GM21526 (cell line): ENCODE measurements around the gene EVC2.

Experiments used
- ATAC-seq: cut with Tn5 transposase; IDR thresholded peaks from one replicate; pipeline ENCODE4 v1.9.1; 2021; ENCODE audit warnings: moderate library complexity; ENCODE audit not compliant: unreplicated experiment, low FRiP score

The EVC2 gene

DNA sequence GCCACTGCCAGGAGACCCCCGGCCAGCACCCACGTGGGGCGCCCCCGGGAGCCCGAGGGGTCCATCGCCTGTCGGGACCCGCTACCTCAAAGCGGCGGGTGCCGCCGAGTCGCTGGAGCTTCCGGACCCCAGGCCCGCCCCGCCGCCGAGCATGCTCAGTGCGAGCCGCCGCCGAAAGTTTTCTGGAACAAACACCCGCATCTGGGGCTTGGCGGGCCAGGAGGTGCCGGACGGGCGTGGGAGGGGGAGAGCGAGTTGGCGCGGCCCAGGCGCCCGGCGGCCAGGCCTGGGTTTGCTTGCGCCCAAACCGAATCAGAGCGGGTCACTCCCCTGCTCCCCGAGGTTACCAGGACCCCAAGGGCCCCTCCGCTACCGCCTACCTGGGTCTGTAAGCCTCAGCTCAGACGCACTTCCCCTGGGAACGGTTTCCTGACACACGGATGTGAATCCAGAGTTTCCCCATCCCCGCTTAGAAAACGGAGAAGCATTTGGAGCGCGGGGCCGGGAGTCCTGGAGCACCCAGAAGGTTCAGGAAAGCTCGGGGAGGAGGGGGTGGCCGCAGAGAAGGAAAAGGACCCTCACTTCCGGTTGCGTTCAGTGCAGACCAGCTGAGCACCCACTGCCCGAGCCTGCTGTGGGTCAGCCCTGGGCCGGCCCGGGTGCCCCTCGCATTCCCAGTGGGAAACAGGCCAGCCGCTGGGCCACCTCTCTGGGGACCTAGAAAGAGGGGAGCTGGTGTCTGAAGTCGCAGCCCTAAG lies at the start of gene EVC2:
Gene EVC2 (minus strand): TSS at position 111 of the 758 bp plus-strand sequence. CDS start 46 bp downstream, at position 65.
- no peak for ATAC-seq

DNA sequence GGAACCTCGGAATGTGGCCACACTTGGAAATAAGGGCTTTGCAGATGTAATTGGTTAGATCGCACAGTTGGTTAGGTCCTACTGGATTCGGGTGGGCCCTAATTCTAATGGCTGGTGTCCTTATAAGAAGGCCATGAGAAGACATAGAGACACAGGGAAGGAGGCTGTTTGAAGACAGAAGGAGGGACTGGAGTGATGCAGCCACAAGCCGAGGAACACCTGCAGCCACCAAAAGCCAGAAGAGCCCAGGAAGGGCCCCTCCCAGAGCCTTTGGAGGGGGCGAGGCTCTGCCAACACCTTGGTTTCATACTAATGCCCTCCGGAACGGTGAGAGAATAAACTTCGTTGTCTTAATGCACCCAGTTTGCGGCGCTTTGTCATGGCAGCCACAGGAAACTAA lies 49.6 kb upstream of the EVC2 start:
- ATAC-seq: no peak

DNA sequence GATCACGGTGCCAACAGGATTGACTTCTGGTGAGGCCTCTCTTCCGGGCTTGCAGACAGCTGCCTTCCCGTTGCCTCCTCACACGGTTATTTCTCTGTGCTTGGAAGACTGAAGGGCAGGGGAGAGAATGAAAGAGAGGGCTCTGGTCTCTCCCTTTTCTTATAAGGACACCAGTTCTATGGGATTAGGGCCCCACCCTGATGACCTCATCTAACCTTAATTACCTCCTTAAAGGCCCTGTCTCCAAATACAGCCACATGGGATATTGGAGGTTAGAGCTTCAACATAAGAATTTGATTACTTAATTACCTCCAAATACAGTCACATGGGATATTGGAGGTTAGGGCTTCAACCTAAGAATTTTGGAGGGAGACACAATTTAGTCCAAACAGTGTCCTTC lies 49.2 kb upstream of the EVC2 start:
- ATAC-seq: no peak

- no peak for ATAC-seq
Measured at GRCh38 chr4:5757091-5757490, 48.7 kb upstream of the EVC2 start.

GRCh38 chr4:5756271-5756670 lies 47.9 kb upstream of the EVC2 start:
- ATAC-seq: no peak

- ATAC-seq: no peak
Measured at GRCh38 chr4:5755679-5756078, 47.3 kb upstream of the EVC2 start.

DNA sequence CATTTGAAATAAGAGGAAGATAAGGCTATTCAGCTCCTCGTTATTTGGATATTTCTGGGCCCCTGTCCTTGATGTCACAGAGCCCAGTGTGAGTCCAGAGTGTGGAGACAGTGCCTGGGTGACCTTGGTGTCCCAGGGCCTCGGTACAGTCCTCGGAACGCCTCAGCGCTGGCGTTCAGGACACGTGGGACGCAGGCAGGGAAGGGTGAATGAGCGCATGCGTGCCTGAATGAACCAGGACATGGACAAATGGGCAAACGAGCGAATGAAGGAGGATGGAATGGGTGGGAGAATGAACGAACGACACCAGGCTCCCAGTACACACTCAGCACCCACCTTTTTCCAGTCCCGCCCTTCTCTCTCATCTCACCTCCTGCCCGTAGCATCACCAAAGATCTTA lies 46.8 kb upstream of the EVC2 start:
- no peak for ATAC-seq

GRCh38 chr4:5754529-5754881 lies 46.1 kb upstream of the EVC2 start:
- ATAC-seq: no peak

DNA sequence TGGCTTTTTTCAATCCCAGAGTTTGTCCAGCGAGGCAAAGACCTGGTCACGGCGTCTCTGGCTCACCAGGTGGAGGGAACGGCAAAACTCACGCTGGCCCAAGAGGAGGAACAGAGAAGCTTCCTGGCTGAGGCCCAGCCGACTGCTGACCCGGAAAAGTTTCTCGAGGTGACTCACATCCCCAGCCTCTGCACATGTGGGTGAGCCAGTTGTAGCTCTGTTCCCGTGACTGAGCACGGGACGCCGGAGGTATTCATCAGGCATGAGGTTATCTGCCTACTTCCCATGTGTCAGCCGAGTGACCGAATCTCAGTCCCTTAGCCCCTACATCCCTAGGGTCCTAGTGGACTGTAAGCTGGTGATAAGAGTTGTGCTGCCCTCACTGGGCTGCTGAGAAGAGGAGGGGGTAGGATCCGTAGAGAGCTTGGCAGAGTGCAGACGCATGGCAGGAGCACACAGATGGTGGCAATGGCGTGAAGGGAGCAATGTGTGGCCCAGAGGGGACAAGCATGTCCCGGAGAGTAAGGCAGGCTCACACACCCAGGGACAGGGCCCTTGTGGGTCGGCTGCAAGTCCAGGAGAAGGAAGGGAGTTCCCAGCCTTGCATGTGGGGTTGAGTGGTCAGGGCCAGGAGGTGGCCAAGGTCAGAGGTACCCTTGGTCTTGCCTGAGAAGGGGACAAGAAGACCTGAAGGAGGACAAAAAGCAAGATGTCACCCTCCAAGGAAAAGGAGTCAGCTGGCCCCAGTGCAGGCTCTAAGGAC lies 45.6 kb upstream of the EVC2 start:
- no peak for ATAC-seq

GRCh38 chr4:5753366-5753765 lies 45.0 kb upstream of the EVC2 start:
- no peak for ATAC-seq

DNA sequence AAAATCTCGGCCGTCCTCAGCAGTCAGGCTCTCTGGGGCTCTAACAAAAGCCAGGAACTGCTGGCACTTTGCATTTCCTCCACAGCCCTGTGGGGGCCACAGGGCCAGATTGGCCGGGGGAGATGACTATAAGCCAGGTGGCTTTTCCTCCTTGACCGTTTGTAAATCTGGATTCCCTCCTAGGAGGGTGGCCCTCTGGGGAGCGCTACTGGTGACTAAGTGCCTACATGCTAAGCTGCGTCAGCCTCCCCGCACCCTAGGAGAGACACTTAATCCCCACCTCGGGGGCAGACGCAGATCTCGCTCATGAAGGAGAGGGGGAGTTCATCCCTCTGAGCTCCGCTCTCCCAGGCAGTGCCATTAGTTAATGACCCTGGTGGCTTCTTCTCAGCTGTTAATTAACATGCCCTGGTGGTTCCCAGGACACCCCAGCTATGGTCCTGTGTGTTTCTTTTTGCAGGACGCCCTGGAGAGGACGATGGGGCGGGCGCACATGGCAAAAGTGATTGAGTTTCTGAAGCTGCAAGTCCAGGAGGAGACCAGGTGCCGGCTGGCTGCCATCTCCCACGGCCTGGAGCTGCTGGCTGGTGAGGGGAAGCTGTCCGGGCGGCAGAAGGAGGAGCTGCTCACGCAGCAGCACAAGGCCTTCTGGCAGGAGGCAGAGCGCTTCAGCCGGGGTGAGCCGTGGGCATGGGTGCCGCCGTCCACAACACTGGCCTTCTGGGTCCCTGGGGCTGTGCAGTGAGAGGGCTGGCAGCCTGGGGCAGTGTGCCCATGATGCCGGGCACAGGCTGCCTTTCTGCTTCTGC lies 44.2 kb upstream of the EVC2 start:
- ATAC-seq: no peak

- ATAC-seq: no peak
Measured at GRCh38 chr4:5751666-5752375, 43.5 kb upstream of the EVC2 start.

DNA sequence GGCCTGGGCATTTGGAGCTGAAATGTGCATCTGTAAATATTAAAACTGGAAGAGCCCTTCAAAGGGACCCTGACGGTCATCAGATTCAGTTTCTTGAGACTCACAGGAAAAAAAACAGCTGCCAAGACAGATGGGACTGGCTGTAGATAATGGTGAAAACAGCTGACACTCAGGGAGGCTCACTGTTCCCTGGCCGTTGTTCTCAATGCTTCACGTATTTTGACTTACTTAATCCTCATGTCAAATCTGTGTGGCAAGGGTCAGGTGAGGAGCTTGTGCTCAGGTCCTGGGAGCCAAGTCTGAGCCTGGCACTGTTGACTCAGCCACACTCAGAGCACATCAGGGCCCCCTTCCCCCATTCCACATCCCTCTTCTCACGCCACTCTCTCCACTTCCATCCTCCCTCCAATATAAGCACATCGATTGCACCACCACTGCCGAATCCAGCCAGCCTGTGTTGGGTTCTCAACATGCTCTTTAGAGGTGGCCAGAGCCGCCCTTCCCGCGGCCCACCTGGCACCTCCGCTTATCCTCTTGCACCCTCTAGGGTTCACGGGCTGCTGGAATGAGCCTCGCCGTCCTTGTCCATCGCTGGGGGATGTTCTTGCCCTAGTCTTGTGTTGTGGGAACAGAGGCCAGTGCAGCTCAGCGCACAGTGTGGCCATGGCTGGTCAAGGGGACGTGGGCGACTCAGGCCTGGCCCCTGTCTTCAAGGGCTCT lies 42.7 kb upstream of the EVC2 start:
- no peak for ATAC-seq

- ATAC-seq: no peak
Measured at GRCh38 chr4:5750052-5750945, 41.9 kb upstream of the EVC2 start.

DNA sequence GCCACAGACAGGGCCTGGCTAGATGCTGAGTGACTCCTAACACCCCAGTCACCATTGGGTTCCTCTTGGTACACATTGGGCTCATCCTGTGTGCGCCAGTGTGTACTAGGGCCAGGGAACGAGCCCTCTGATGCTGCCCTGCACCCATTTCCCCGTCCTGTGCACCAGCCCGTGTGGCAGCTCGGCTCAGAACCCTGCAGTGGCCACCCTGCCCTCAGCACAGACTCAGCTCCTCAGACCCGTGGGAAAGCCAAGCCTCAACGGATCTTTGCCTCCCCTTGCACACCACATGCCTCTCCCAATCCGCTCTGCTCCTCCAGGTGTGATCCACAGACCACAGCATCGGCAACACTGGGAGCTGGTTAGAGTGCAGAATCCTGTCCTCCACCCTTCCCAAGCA lies 41.2 kb upstream of the EVC2 start:
- no peak for ATAC-seq

DNA sequence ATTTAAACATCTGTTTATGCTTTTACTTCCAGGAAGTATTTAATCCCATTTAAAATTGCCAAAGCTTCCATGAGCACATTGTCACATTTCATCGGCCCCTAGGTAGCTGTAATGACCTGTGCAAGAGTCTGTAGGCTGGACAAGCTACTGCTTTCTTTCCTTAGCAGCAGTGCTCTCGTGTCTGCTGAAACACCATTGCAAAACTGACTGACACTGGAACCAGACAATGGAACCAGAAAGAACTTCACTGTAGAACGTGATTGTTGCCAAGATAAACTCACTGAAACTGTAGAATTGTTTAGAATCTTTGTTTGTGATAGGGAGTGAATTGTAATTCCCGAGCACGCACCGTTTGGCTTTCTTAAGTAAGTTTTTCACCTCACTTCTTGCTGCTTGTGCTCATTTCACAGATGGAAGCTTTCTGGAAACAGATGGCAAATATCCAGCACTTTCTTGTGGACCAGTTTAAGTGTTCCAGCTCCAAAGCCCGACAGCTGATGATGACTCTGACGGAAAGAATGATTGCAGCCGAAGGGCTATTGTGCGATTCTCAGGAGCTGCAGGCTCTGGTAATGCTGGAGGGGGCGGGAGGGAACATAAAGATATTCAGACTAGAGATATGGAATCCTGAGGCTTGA lies 39.5 kb upstream of the EVC2 start:
- no peak for ATAC-seq

DNA sequence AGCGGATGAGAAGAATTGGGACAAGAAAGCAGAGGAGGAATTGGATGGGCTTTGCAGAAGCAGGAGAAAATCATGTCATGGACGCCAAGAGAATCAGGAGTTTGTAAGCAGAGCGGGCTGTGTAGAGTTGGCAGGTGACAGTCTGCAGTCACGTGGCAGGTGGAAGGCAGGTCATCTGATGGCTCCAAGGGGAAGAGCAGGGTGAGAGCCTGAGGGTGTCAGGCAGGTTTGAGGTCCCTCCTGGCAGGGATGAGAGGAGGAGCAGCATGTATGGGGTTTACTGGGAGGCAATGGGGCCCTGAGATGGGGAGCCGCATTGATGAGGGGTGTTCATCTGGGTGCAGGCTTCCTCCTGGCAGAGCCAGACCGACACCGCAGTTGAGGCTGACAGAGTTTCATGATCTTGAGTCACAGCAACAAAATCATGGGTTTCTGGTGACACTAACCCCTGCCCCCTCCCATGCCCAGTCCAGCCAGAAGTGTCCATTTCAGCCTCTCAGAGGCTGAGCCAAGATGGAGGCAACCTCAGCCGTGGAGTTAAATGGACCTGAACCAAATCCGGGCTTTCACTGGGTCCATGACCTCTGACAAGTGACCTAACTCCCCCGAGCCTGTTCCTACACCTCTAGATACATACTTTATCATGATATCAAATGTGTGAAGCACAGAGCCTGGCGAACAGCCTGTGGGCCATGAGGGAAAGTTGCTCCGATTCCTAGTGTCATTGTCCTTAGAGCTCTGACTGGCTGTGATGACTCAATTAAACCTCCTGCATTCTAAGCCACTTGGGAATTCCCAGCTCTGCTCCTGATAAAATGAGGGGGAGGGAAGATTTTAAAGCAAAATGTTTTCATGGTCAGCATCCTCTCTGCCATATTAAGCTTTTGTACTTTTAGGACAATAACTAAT lies 38.7 kb upstream of the EVC2 start:
- no peak for ATAC-seq

DNA sequence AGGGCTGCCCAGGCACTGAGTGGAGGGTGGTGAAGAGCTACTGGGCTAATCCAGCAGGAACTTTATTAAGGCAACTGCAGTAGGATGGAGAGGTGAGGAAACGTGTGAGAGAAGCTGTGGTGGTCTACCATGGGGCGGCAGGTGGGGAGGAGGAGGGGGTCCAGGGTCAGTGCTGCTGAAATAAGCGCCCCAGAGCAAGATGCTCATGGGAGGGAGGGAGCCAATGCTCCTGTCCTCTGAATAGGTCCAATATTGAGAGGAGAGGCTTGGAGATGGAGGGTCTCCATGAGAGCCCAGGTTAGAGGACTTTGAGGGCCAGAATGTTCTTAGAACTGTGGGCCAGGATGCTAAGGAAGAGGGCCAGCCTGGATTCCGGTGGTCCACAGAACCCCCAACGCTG lies 37.9 kb upstream of the EVC2 start:
- no peak for ATAC-seq
